ENCODE results near the gene ADARB2.

Gene ADARB2

GRCh38 chr10:1270490-1270889 is 466.8 kb downstream of the ADARB2 start:
- TF ChIP-seq CTCF (IDR thresholded peaks at IDR 0.05; ENCODE audit: borderline replicate concordance, control extremely low read depth, extremely low read depth, insufficient read depth, missing control alignments): no peak
- no peak for DNase-seq (ENCODE audit: low spot score)
- in situ Hi-C loops (cut with MboI; ENCODE audit: low sequenced_read_pairs, unreplicated experiment): no loop called here

- DNase-seq (ENCODE audit: low spot score): no peak
- no peak for TF ChIP-seq CTCF (IDR thresholded peaks at IDR 0.05; ENCODE audit: borderline replicate concordance, control extremely low read depth, extremely low read depth, insufficient read depth, missing control alignments)
- in situ Hi-C loops (cut with MboI; ENCODE audit: low sequenced_read_pairs, unreplicated experiment): no loop called here
Measured at GRCh38 chr10:1268831-1269230, 468.5 kb downstream of the ADARB2 start.

GRCh38 chr10:1267568-1267967 is 469.8 kb downstream of the ADARB2 start:
- in situ Hi-C loops (cut with MboI; ENCODE audit: low sequenced_read_pairs, unreplicated experiment): no loop called here
- TF ChIP-seq CTCF (IDR thresholded peaks at IDR 0.05; ENCODE audit: borderline replicate concordance, control extremely low read depth, extremely low read depth, insufficient read depth, missing control alignments): no peak
- no peak for DNase-seq (ENCODE audit: low spot score)

GRCh38 chr10:1267148-1267547 is 470.2 kb downstream of the ADARB2 start:
- in situ Hi-C loops (cut with MboI; ENCODE audit: low sequenced_read_pairs, unreplicated experiment): no loop called here
- TF ChIP-seq CTCF (IDR thresholded peaks at IDR 0.05; ENCODE audit: borderline replicate concordance, control extremely low read depth, extremely low read depth, insufficient read depth, missing control alignments): no peak
- DNase-seq (ENCODE audit: low spot score): no peak

- no peak for DNase-seq (ENCODE audit: low spot score)
- TF ChIP-seq CTCF (IDR thresholded peaks at IDR 0.05; ENCODE audit: borderline replicate concordance, control extremely low read depth, extremely low read depth, insufficient read depth, missing control alignments): no peak
- in situ Hi-C loops (cut with MboI; ENCODE audit: low sequenced_read_pairs, unreplicated experiment): no loop called here
Measured at GRCh38 chr10:1266033-1266802, 471.1 kb downstream of the ADARB2 start.

- in situ Hi-C loops (cut with MboI; ENCODE audit: low sequenced_read_pairs, unreplicated experiment): no loop called here
- no peak for TF ChIP-seq CTCF (IDR thresholded peaks at IDR 0.05; ENCODE audit: borderline replicate concordance, control extremely low read depth, extremely low read depth, insufficient read depth, missing control alignments)
- DNase-seq (ENCODE audit: low spot score): no peak
Measured at GRCh38 chr10:1264001-1264400, 473.3 kb downstream of the ADARB2 start.

Data from GM13976 (cell line).